WTC11 (cell line): Measurements from ENCODE around the gene KCTD2. TPM values are rescaled to one million over a fixed set of nuclear protein-coding genes. Genes with fewer than 3 reads are reported as not detected.
A peak's percentile ranks its signal among the peaks of the same experiment; 100 is the strongest.
"Not testable (repeated sequence)": the region's sequence is repeated elsewhere in the genome, so short reads cannot be mapped to it uniquely, and the experiment has no call there.

Experiments
- ATAC-seq: fragments of 200-7000 bp; cut with Tn5 transposase; 2 replicates; pipeline ENCODE4 v1.10.0; 2021; ENCODE audit warnings: mild to moderate bottlenecking, moderate library complexity
- CTCF ChIA-PET: fragments of 300-600 bp; sonication (Branson Sonifier 250); formaldehyde crosslinking; loops from one replicate; lab custom pipeline; 2021; ENCODE audit warnings: antibody characterized with exemption; lab: Charles Lee
- POLR2A ChIA-PET: fragments of 350-600 bp; sonication (Branson Sonifier 250); formaldehyde crosslinking; loops from one replicate; lab custom pipeline; 2021; ENCODE audit warnings: antibody characterized with exemption; lab: Charles Lee
- DNase-seq: peaks from one replicate; pipeline ENCODE4 v3.0.0; 2021; ENCODE audit warnings: low spot score
- H3K27ac Mint-ChIP-seq: 2 replicates; pipeline ENCODE4 v1.8.0; 2021; ENCODE audit warnings: mixed read lengths
- H3K27me3 Mint-ChIP-seq: 2 replicates; pipeline ENCODE4 v1.8.0; 2021; ENCODE audit warnings: low read depth, mild to moderate bottlenecking, moderate library complexity, mixed read lengths
- H3K36me3 Mint-ChIP-seq: 2 replicates; pipeline ENCODE4 v1.8.0; 2021; ENCODE audit warnings: mixed read lengths
- H3K4me1 Mint-ChIP-seq: 2 replicates; pipeline ENCODE4 v1.8.0; 2022; ENCODE audit warnings: mixed read lengths
- H3K4me3 Mint-ChIP-seq: 2 replicates; pipeline ENCODE4 v1.8.0; 2021; ENCODE audit warnings: mild to moderate bottlenecking, moderate library complexity, mixed read lengths
- H3K9me3 Mint-ChIP-seq: 2 replicates; pipeline ENCODE4 v1.8.0; 2021; ENCODE audit warnings: mixed read lengths
- AR ChIP-seq: fragments of 250-450 bp; sonication (Bioruptor Pico); IDR thresholded peaks from 2 replicates; pipeline ENCODE4 v1.9.0; 2021; ENCODE audit warnings: mild to moderate bottlenecking
- ATF1 ChIP-seq: sonication (generic); formaldehyde crosslinking; IDR thresholded peaks from 2 replicates; pipeline ENCODE4 v1.8.1; 2023; ENCODE audit warnings: mild to moderate bottlenecking, moderate library complexity, missing genetic modification reagents
- CBFB ChIP-seq: sonication (generic); formaldehyde crosslinking; IDR thresholded peaks from 2 replicates; pipeline ENCODE4 v1.8.1; 2022; ENCODE audit warnings: mild to moderate bottlenecking, low read depth, missing genetic modification reagents
- E2F4 ChIP-seq: sonication (generic); formaldehyde crosslinking; IDR thresholded peaks from 2 replicates; pipeline ENCODE4 v1.8.1; 2022; ENCODE audit warnings: low read depth, mild to moderate bottlenecking, moderate library complexity, missing genetic modification reagents, borderline replicate concordance
- ELF4 ChIP-seq: sonication (generic); formaldehyde crosslinking; IDR thresholded peaks from 2 replicates; pipeline ENCODE4 v1.8.1; 2022; ENCODE audit warnings: low read depth, mild to moderate bottlenecking, moderate library complexity, missing genetic modification reagents
- FOXK1 ChIP-seq: sonication (generic); formaldehyde crosslinking; IDR thresholded peaks from 2 replicates; pipeline ENCODE4 v1.8.0; 2022; ENCODE audit warnings: mild to moderate bottlenecking, moderate library complexity, missing genetic modification reagents
- GTF2I ChIP-seq: fragments of 250-450 bp; sonication (Bioruptor Pico); conservative IDR thresholded peaks from 2 replicates; pipeline ENCODE4 v1.4.0; 2021; ENCODE audit warnings: mild to moderate bottlenecking
- HMGXB4 ChIP-seq: sonication (generic); formaldehyde crosslinking; IDR thresholded peaks from 2 replicates; pipeline ENCODE4 v1.8.1; 2023; ENCODE audit warnings: mild to moderate bottlenecking, moderate library complexity, missing genetic modification reagents
- NFATC4 ChIP-seq: fragments of 250-450 bp; sonication (Bioruptor Pico); IDR thresholded peaks from 2 replicates; pipeline ENCODE4 v1.9.0; 2021; ENCODE audit warnings: mild to moderate bottlenecking
- NR1H2 ChIP-seq: sonication (generic); formaldehyde crosslinking; IDR thresholded peaks from 2 replicates; pipeline ENCODE4 v1.9.0; 2021; ENCODE audit warnings: mild to moderate bottlenecking, moderate library complexity, missing genetic modification reagents
- NR3C1 ChIP-seq: sonication (generic); formaldehyde crosslinking; conservative IDR thresholded peaks from 2 replicates; pipeline ENCODE4 v1.8.1; 2023; ENCODE audit warnings: low read depth, mild to moderate bottlenecking, missing genetic modification reagents
- PRRX2 ChIP-seq: fragments of 250-450 bp; sonication (Bioruptor Pico); IDR thresholded peaks from 2 replicates; pipeline ENCODE4 v1.8.0; 2021; ENCODE audit warnings: mild to moderate bottlenecking
- RORB ChIP-seq: fragments of 250-450 bp; sonication (Bioruptor Pico); IDR thresholded peaks from 2 replicates; pipeline ENCODE4 v1.9.0; 2021; ENCODE audit warnings: mild to moderate bottlenecking
- SMAD3 ChIP-seq: sonication (generic); formaldehyde crosslinking; IDR thresholded peaks from 2 replicates; pipeline ENCODE4 v1.8.0; 2022; ENCODE audit warnings: missing genetic modification reagents, mild to moderate bottlenecking, borderline replicate concordance
- SOX15 ChIP-seq: fragments of 250-450 bp; sonication (Bioruptor Pico); IDR thresholded peaks from 2 replicates; pipeline ENCODE4 v1.9.0; 2021; ENCODE audit warnings: mild to moderate bottlenecking
- TCF7 ChIP-seq: sonication (generic); formaldehyde crosslinking; IDR thresholded peaks from 2 replicates; pipeline ENCODE4 v1.8.0; 2022; ENCODE audit warnings: mild to moderate bottlenecking, low read depth, missing genetic modification reagents, moderate library complexity
- ZBTB21 ChIP-seq: sonication (generic); formaldehyde crosslinking; IDR thresholded peaks from 2 replicates; pipeline ENCODE4 v1.8.1; 2023; ENCODE audit warnings: mild to moderate bottlenecking, missing genetic modification reagents, borderline replicate concordance
- ZMAT4 ChIP-seq: fragments of 250-450 bp; sonication (Bioruptor Pico); IDR thresholded peaks from 2 replicates; pipeline ENCODE4 v1.9.0; 2021; ENCODE audit warnings: mild to moderate bottlenecking
- ZNF121 ChIP-seq: sonication (generic); formaldehyde crosslinking; IDR thresholded peaks from 2 replicates; pipeline ENCODE4 v1.8.0; 2023; ENCODE audit warnings: missing genetic modification reagents
- total RNA-seq: library from RNA; stranded (reverse); gene quantifications from 3 replicates; pipeline ENCODE4 v1.2.3, GENCODE V29; 2021

Gene KCTD2
- total RNA-seq, 1 experiment from 2014 or later = 31.3 TPM

- TF ChIP-seq AR (no peak), RORB (CRISPR knock-in tag) (no peak), NFATC4 (CRISPR knock-in tag) (no peak), SMAD3 (CRISPR knock-in tag) (no peak)
- TF ChIP-seq, all 79 proteins: peak for 0
These were observed 21.7 kb downstream of the KCTD2 start (continued) for GRCh38 chr17:75068750-75069149.

- no peak for DNase-seq
- no peaks in the 10 kb centered on the region for H3K4me1 Mint-ChIP-seq
- TF ChIP-seq ZNF121 (no peak), E2F4 (no peak), NR3C1 (CRISPR knock-in tag) (no peak), ATF1 (CRISPR knock-in tag) (no peak), ELF4 (CRISPR knock-in tag) (no peak)
- no peaks in the 10 kb centered on the region for H3K9me3 Mint-ChIP-seq
- H3K27ac Mint-ChIP-seq = 0 out of 2 replicates have a peak overlapping the region, but pooled peaks have one; percentile 49
- no peak overlapping the region for H3K4me3 Mint-ChIP-seq
- no peak for ATAC-seq
- H3K36me3 Mint-ChIP-seq = peaks cover under 1% of the 10 kb centered on the region; the same call in 1 of the 2 replicates
- POLR2A ChIA-PET = interaction anchor here (0.6 kb wide), 1 partner anchor 175 kb away, joined by 6 read pairs; no protein-coding TSS in a partner anchor
- H3K27me3 Mint-ChIP-seq = no peaks in the 10 kb centered on the region
- CTCF ChIA-PET = interaction anchor here (0.6 to 2.9 kb wide), 15 partner anchors 9 to 171 kb away, joined by 3 to 21 read pairs (median 3); partner anchors contain the start of genes ATP5PD, KCTD2, NT5C and SLC16A5
These were observed 22.8 kb downstream of the KCTD2 start for GRCh38 chr17:75069783-75070182.

- CTCF ChIA-PET = interaction anchor here (0.6 to 1.1 kb wide), 3 partner anchors 12 to 937 kb away, joined by 3 read pairs; no protein-coding TSS in a partner anchor
- H3K27me3 Mint-ChIP-seq, H3K36me3 Mint-ChIP-seq, H3K27ac Mint-ChIP-seq, H3K4me1 Mint-ChIP-seq, H3K4me3 Mint-ChIP-seq, H3K9me3 Mint-ChIP-seq, DNase-seq, POLR2A ChIA-PET, ATAC-seq: not testable (repeated sequence)
These were observed 24.6 kb downstream of the KCTD2 start for GRCh38 chr17:75071478-75072271.

- not testable (repeated sequence) for H3K27ac Mint-ChIP-seq, H3K36me3 Mint-ChIP-seq, DNase-seq, H3K9me3 Mint-ChIP-seq, ATAC-seq, H3K27me3 Mint-ChIP-seq, H3K4me3 Mint-ChIP-seq, H3K4me1 Mint-ChIP-seq
- ChIA-PET POLR2A (interaction anchor here (0.7 kb wide), 1 partner anchor 22 kb away, joined by 3 read pairs; no protein-coding TSS in a partner anchor), CTCF (interaction anchor here (0.9 to 2.1 kb wide), 4 partner anchors 8 to 58 kb away, joined by 4 to 7 read pairs (median 6); partner anchors contain the start of gene NT5C)
These were observed 25.9 kb downstream of the KCTD2 start for GRCh38 chr17:75072909-75073308.

GRCh38 chr17:75073618-75074047 lies 26.6 kb downstream of the KCTD2 start:
- H3K9me3 Mint-ChIP-seq = no peaks in the 10 kb centered on the region
- no peak for DNase-seq
- peaks cover 6% of the 10 kb centered on the region; the same call in 1 of the 2 replicates for H3K27me3 Mint-ChIP-seq
- H3K27ac Mint-ChIP-seq = no peak overlapping the region
- CTCF ChIA-PET = interaction anchor here (0.7 to 2.1 kb wide), 7 partner anchors 9 to 98 kb away, joined by 3 to 7 read pairs (median 5); partner anchors contain the start of gene NT5C
- no peaks in the 10 kb centered on the region for H3K36me3 Mint-ChIP-seq
- H3K4me1 Mint-ChIP-seq = peaks cover 12% of the 10 kb centered on the region
- ATAC-seq = no peak
- H3K4me3 Mint-ChIP-seq = no peak overlapping the region
- POLR2A ChIA-PET = interaction anchor here (0.7 to 1.0 kb wide), 2 partner anchors 22 to 40 kb away, joined by 3 read pairs; no protein-coding TSS in a partner anchor
- TF ChIP-seq ZMAT4 (CRISPR knock-in tag) (no peak), NR1H2 (CRISPR knock-in tag) (no peak), GTF2I (no peak), ZBTB21 (CRISPR knock-in tag) (no peak), CBFB (no peak), FOXK1 (no peak), HMGXB4 (no peak), E2F4 (no peak), SOX15 (CRISPR knock-in tag) (no peak), TCF7 (CRISPR knock-in tag) (no peak), PRRX2 (CRISPR knock-in tag) (no peak)
